Measurements from ENCODE around the gene TMEM51. TPM values are rescaled to one million over a fixed set of nuclear protein-coding genes. Genes with fewer than 3 reads are reported as not detected.
A peak's percentile ranks its signal among the peaks of the same experiment; 100 is the strongest.

The TMEM51 gene
- total RNA-seq, 4 donors from 2014 or later = 9.3 to 14.1 (median 11.6) TPM

DNA sequence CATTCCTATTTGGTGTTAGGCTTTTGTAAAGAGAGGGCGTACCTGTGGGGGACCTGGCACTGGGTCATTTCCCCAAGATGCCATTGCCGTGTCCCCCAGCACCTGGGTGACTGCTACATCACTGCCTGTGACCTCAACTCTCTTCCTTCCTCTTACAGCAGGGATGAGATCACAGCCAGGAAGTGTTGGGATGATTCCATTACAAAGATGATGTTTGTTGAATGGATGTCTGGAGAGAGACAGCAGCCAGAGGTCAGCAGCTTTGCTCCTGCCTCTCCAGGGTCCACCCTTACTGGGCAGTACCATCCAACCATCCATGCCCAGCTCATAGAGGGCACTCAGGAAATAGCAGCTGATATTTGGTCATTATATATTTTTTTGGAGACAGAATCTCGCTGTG is 35.1 kb downstream of the TMEM51 start:
- 75 to 83% methylated on average over 3 of the region's 3 CpGs for WGBS, 2 donors
- no peak overlapping the region for H3K4me3 ChIP-seq
- DNase-seq (ENCODE audit: low spot score in 2 of 2) = no peak
- no peaks in the 10 kb centered on the region for H3K9me3 ChIP-seq
- no peaks in the 10 kb centered on the region for H3K27me3 ChIP-seq
- peaks cover 0 to 4% (median 2%) of the 10 kb centered on the region in 4 donors for H3K4me1 ChIP-seq
- no peaks in the 10 kb centered on the region for H3K36me3 ChIP-seq
- H3K27ac ChIP-seq = no peak overlapping the region
- TF ChIP-seq EP300 (IDR thresholded peaks at IDR 0.05) (no peak), CTCF (IDR thresholded peaks at IDR 0.05) (no peak), POLR2A (IDR thresholded peaks at IDR 0.05) (no peak)

GRCh38 chr1:15189692-15190370 is 36.3 kb downstream of the TMEM51 start:
- Histone ChIP-seq H3K27me3 (no peaks in the 10 kb centered on the region), H3K27ac (peak overlapping the region in 1 of 4 donors; percentile 0), H3K4me1 (peaks cover 0 to 4% (median 2%) of the 10 kb centered on the region in 4 donors), H3K9me3 (no peaks in the 10 kb centered on the region), H3K36me3 (no peaks in the 10 kb centered on the region), H3K4me3 (no peak overlapping the region)
- TF ChIP-seq EP300 (IDR thresholded peaks at IDR 0.05) (no peak), POLR2A (IDR thresholded peaks at IDR 0.05) (no peak), CTCF (IDR thresholded peaks at IDR 0.05) (no peak)
- DNase-seq (ENCODE audit: low spot score in 2 of 2) = no peak
- 57 to 61% methylated on average over 8 of the region's 8 CpGs for WGBS, 2 donors

DNA sequence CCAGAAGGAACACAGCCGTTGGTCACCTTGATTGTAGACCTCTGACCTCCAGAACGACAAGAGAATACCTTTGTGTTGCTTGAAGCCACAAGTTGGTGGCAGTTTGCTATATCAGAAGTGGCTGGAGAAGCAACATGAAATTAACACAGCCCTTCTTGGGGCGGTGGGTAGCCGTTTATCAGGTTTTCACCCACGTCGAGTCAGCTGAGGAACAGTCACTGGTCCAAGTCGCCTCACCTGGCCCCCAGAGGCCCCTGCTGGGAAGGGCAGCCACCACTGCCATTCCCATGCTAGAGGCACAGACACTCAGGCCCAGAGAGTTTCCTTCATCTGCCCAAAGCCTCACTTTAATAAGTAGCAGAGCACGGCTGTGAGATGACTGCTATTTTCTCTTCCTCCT is 37.7 kb downstream of the TMEM51 start:
- H3K4me1 ChIP-seq = peaks cover 0 to 4% (median 2%) of the 10 kb centered on the region in 4 donors
- no peak for TF ChIP-seq CTCF (IDR thresholded peaks at IDR 0.05)
- TF ChIP-seq EP300 (IDR thresholded peaks at IDR 0.05) = no peak
- TF ChIP-seq POLR2A (IDR thresholded peaks at IDR 0.05) = no peak
- DNase-seq (ENCODE audit: low spot score in 2 of 2) = no peak
- H3K9me3 ChIP-seq = no peaks in the 10 kb centered on the region
- no peak overlapping the region for H3K27ac ChIP-seq
- no peaks in the 10 kb centered on the region for H3K27me3 ChIP-seq
- H3K36me3 ChIP-seq = no peaks in the 10 kb centered on the region
- H3K4me3 ChIP-seq = no peak overlapping the region
- WGBS, 2 donors = 72 to 78% methylated on average over 8 of the region's 8 CpGs

GRCh38 chr1:15191770-15192169 is 38.2 kb downstream of the TMEM51 start:
- 59 to 64% methylated on average over 13 of the region's 13 CpGs for WGBS, 2 donors
- Histone ChIP-seq H3K4me1 (peaks cover 0 to 4% (median 1%) of the 10 kb centered on the region in 4 donors), H3K36me3 (no peaks in the 10 kb centered on the region), H3K27me3 (no peaks in the 10 kb centered on the region), H3K9me3 (no peaks in the 10 kb centered on the region), H3K27ac (no peak overlapping the region), H3K4me3 (no peak overlapping the region)
- no peak for TF ChIP-seq EP300 (IDR thresholded peaks at IDR 0.05)
- no peak for TF ChIP-seq POLR2A (IDR thresholded peaks at IDR 0.05)
- no peak for TF ChIP-seq CTCF (IDR thresholded peaks at IDR 0.05)
- DNase-seq (ENCODE audit: low spot score in 2 of 2) = no peak

DNA sequence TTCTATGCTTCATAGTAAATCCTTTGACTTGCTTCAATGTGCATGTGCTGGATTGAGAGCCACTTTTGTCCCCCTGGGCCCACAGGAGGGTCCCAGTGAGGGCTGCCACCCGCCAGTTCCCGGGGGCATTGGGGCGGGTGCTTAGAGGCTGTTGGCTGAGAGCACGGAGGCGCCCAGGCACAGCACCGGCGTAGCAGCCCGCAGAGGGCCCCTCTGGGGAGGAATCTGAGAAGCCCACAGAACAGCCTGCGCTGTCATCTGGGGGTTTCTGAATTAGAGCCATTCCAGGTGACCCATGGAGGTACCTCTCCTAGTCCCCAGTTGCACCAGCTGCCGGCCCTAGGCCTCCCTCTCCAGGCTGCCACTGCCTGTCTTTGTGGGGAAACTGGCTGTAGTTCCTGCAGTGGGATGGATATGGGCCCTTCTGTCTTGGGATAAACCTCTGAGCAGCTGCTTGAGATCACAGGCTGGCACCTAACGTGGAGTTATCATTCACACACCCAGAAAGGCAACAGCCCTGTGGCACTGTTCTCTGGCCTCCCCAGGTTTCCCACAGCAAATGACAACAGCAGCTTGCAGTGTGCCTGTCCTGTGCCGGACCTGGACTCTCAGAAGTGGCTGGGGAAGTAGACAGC is 39.5 kb downstream of the TMEM51 start:
- no peak for TF ChIP-seq POLR2A (IDR thresholded peaks at IDR 0.05)
- TF ChIP-seq EP300 (IDR thresholded peaks at IDR 0.05) = no peak
- no peak for TF ChIP-seq CTCF (IDR thresholded peaks at IDR 0.05)
- no peaks in the 10 kb centered on the region for H3K27me3 ChIP-seq
- H3K4me1 ChIP-seq = peaks cover 0 to 4% (median 0%) of the 10 kb centered on the region in 4 donors
- H3K4me3 ChIP-seq = no peak overlapping the region
- no peaks in the 10 kb centered on the region for H3K9me3 ChIP-seq
- H3K36me3 ChIP-seq = no peaks in the 10 kb centered on the region
- WGBS, 2 donors = 68 to 78% methylated on average over 12 of the region's 12 CpGs
- no peak overlapping the region for H3K27ac ChIP-seq
- no peak for DNase-seq (ENCODE audit: low spot score in 2 of 2)

All from tibial nerve (tissue), 4 donors.